SK-N-SH treated with all-trans-retinoic acid at 6 μM for 48 hours (cell line): Measurements from ENCODE around the gene TBL1XR1.

Experiments used
- ATAC-seq: fragments of 200-7000 bp; cut with Tn5 transposase; 3 replicates; pipeline ENCODE4 v1.9.1; 2020; ENCODE audit warnings: mild to moderate bottlenecking, moderate library complexity
- ARNTL ChIP-seq: fragments of 450-650 bp; formaldehyde crosslinking; IDR thresholded peaks from 2 replicates; pipeline ENCODE4 v1.5.0; 2020; ENCODE audit warnings: low read depth, mild to moderate bottlenecking, moderate library complexity, borderline replicate concordance
- BACH2 ChIP-seq: fragments of 250-450 bp; sonication (Bioruptor Pico); IDR thresholded peaks from 2 replicates; pipeline ENCODE4 v1.9.0; 2021; ENCODE audit warnings: mild to moderate bottlenecking, borderline replicate concordance
- CSDC2 ChIP-seq: fragments of 250-450 bp; sonication (Bioruptor Pico); IDR thresholded peaks from 2 replicates; pipeline ENCODE4 v1.5.0; 2020; ENCODE audit warnings: mild to moderate bottlenecking, moderate library complexity
- ESRRG ChIP-seq: fragments of 250-450 bp; sonication (Bioruptor Pico); IDR thresholded peaks from 2 replicates; pipeline ENCODE4 v1.6.1; 2021; ENCODE audit warnings: mild to moderate bottlenecking
- GLIS3 ChIP-seq: fragments of 250-450 bp; sonication (Bioruptor Pico); IDR thresholded peaks from 2 replicates; pipeline ENCODE4 v1.5.0; 2020; ENCODE audit warnings: mild to moderate bottlenecking, moderate library complexity
- ISL1 ChIP-seq: fragments of 250-450 bp; sonication (Bioruptor Pico); IDR thresholded peaks from 2 replicates; pipeline ENCODE4 v2.1.2; 2022; ENCODE audit warnings: mild to moderate bottlenecking, moderate library complexity
- OSR1 ChIP-seq: fragments of 250-450 bp; sonication (Bioruptor Pico); IDR thresholded peaks from 2 replicates; pipeline ENCODE4 v1.8.0; 2022; ENCODE audit warnings: moderate library complexity, mild to moderate bottlenecking, inconsistent platforms
- PPARA ChIP-seq: fragments of 250-450 bp; sonication (Bioruptor Pico); IDR thresholded peaks from 2 replicates; pipeline ENCODE4 v1.5.0; 2020; ENCODE audit warnings: mild to moderate bottlenecking, borderline replicate concordance
- RARB ChIP-seq: fragments of 250-450 bp; sonication (Bioruptor Pico); IDR thresholded peaks from 2 replicates; pipeline ENCODE4 v1.8.0; 2021; ENCODE audit warnings: mild to moderate bottlenecking, moderate library complexity
- SNAI2 ChIP-seq: fragments of 250-450 bp; sonication (Bioruptor Pico); IDR thresholded peaks from 2 replicates; pipeline ENCODE4 v1.5.0; 2020; ENCODE audit warnings: mild to moderate bottlenecking, moderate library complexity
- TCF4 ChIP-seq: fragments of 250-450 bp; sonication (Bioruptor Pico); IDR thresholded peaks from 2 replicates; pipeline ENCODE4 v1.8.0; 2021; ENCODE audit warnings: mild to moderate bottlenecking, moderate library complexity, borderline replicate concordance
- TOX ChIP-seq: fragments of 250-450 bp; sonication (Bioruptor Pico); IDR thresholded peaks from 2 replicates; pipeline ENCODE4 v1.8.0; 2021; ENCODE audit warnings: mild to moderate bottlenecking, moderate library complexity, borderline replicate concordance
- ZC3H10 ChIP-seq: fragments of 250-450 bp; sonication (Bioruptor Pico); IDR thresholded peaks from 2 replicates; pipeline ENCODE4 v1.5.1; 2021; ENCODE audit warnings: mild to moderate bottlenecking, moderate library complexity
- ZFP3 ChIP-seq: fragments of 250-450 bp; sonication (Bioruptor Pico); IDR thresholded peaks from 2 replicates; pipeline ENCODE4 v1.5.0; 2020; ENCODE audit warnings: mild to moderate bottlenecking, moderate library complexity
- ZFP30 ChIP-seq: fragments of 450-650 bp; formaldehyde crosslinking; IDR thresholded peaks from 2 replicates; pipeline ENCODE4 v1.5.0; 2022; ENCODE audit warnings: mild to moderate bottlenecking, moderate library complexity
- ZNF565 ChIP-seq: fragments of 450-650 bp; formaldehyde crosslinking; conservative IDR thresholded peaks from 2 replicates; pipeline ENCODE4 v1.5.0; 2020; ENCODE audit warnings: low read depth, mild to moderate bottlenecking, moderate library complexity
- ZNF70 ChIP-seq: fragments of 450-650 bp; formaldehyde crosslinking; IDR thresholded peaks from 2 replicates; pipeline ENCODE4 v1.5.0; 2020; ENCODE audit warnings: mild to moderate bottlenecking, moderate library complexity
- ZNF8 ChIP-seq: fragments of 450-650 bp; formaldehyde crosslinking; IDR thresholded peaks from 2 replicates; pipeline ENCODE4 v1.5.0; 2020; ENCODE audit warnings: mild to moderate bottlenecking, moderate library complexity
- TF ChIP-seq, protein P1 (sequence below): fragments of 250-450 bp; sonication (Bioruptor Pico); IDR thresholded peaks from 2 replicates; pipeline ENCODE4 v1.8.0; 2020; ENCODE audit warnings: mild to moderate bottlenecking, moderate library complexity, borderline replicate concordance
- TF ChIP-seq, protein P2 (sequence below): fragments of 250-450 bp; sonication (Bioruptor Pico); IDR thresholded peaks from 2 replicates; pipeline ENCODE4 v1.5.1; 2021; ENCODE audit warnings: mild to moderate bottlenecking, moderate library complexity
- TF ChIP-seq, protein P3 (sequence below): fragments of 250-450 bp; sonication (Bioruptor Pico); IDR thresholded peaks from 2 replicates; pipeline ENCODE4 v1.8.0; 2021; ENCODE audit warnings: low read depth, mild to moderate bottlenecking, moderate library complexity, borderline replicate concordance
- TF ChIP-seq, protein P4 (sequence below): fragments of 250-450 bp; sonication (Bioruptor Pico); IDR thresholded peaks from 2 replicates; pipeline ENCODE4 v1.5.1; 2020; ENCODE audit warnings: low read depth, mild to moderate bottlenecking, moderate library complexity
- TF ChIP-seq, protein P5 (sequence below): fragments of 250-450 bp; sonication (Bioruptor Pico); IDR thresholded peaks from 2 replicates; pipeline ENCODE4 v1.5.0; 2020; ENCODE audit warnings: mild to moderate bottlenecking, moderate library complexity

The TBL1XR1 gene

DNA sequence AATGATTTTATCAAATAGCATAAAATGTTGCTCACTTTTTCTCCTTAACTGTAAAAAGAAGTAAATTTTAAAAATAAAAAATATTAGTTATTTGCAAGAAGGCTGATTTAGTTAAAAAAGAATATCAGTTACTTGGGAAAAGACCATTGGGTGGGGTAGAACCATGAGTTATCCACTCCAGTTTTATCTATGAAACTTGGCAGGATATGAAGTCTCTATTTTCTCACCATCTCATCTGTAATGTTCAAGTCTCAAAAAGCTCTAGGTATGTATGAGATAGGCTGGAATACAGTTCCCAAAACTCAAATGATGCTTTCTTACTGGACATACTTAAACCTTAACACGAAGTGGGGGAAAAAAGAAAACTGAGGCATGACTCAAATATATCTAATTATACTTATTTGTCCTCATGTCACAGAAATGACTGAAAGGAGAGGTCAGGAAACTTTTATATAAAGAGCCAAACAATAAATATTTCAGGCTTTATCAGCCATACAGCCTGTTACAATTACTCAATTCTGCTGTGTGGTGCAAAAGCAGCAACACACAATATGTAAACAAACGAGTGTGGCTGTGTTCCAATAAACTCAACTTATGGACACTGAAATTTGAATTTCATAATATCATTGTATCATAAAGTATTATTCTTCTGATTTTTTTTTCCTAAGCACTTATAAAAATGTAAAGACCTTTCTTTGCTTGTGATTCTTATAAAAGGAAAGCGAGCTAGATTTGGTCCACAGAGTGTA lies 131.8 kb downstream of the TBL1XR1 start:
- TF ChIP-seq, protein P1, sequence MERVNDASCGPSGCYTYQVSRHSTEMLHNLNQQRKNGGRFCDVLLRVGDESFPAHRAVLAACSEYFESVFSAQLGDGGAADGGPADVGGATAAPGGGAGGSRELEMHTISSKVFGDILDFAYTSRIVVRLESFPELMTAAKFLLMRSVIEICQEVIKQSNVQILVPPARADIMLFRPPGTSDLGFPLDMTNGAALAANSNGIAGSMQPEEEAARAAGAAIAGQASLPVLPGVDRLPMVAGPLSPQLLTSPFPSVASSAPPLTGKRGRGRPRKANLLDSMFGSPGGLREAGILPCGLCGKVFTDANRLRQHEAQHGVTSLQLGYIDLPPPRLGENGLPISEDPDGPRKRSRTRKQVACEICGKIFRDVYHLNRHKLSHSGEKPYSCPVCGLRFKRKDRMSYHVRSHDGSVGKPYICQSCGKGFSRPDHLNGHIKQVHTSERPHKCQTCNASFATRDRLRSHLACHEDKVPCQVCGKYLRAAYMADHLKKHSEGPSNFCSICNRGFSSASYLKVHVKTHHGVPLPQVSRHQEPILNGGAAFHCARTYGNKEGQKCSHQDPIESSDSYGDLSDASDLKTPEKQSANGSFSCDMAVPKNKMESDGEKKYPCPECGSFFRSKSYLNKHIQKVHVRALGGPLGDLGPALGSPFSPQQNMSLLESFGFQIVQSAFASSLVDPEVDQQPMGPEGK (CRISPR knock-in tag), result no peak
- TF ChIP-seq RARB (CRISPR knock-in tag) (no peak), TOX (CRISPR knock-in tag) (no peak), ESRRG (CRISPR knock-in tag) (no peak), ISL1 (CRISPR knock-in tag) (no peak), ZC3H10 (no peak), PPARA (CRISPR knock-in tag) (no peak)
- ATAC-seq, result no peak

DNA sequence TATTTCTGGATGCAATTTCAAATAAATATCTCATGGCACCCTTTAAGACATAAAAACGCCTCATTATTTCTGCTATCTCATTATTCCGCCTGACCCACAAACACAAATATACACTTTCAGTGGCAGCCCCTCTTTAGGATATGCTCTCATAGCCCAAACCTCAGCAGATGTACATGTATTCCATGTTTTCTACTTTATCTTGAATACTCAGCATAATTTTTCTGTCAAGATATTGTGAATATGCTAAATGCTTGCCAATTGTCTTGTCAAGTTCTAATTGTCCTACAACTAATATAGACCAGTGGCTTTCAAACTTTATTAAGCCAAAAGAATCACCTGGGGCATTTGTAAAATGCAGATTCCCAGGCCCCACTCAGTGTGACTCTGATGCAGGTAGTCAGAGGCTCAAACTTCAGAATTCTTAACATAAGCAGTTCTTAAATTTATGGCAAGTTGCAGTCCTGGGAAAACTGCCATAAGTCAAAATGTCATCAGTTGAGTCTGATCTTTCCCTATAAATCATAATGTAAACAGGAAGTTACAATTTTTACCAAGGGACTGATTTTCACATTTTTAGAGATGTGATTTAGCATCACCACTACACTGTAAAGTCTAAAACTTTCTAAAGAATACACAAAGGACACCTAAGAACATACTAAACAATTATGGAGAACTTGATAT lies 135.1 kb downstream of the TBL1XR1 start:
- TF ChIP-seq RARB (CRISPR knock-in tag) (no peak), ZNF8 (CRISPR knock-in tag) (no peak), ZFP30 (CRISPR knock-in tag) (no peak), GLIS3 (CRISPR knock-in tag) (no peak), ZNF565 (CRISPR knock-in tag) (no peak), ISL1 (CRISPR knock-in tag) (no peak), TCF4 (CRISPR knock-in tag) (no peak), ARNTL (no peak), ESRRG (CRISPR knock-in tag) (no peak), OSR1 (no peak), CSDC2 (CRISPR knock-in tag) (no peak), ZNF70 (CRISPR knock-in tag) (no peak), SNAI2 (CRISPR knock-in tag) (no peak), ZC3H10 (no peak), TOX (CRISPR knock-in tag) (no peak)
- TF ChIP-seq, protein P2, sequence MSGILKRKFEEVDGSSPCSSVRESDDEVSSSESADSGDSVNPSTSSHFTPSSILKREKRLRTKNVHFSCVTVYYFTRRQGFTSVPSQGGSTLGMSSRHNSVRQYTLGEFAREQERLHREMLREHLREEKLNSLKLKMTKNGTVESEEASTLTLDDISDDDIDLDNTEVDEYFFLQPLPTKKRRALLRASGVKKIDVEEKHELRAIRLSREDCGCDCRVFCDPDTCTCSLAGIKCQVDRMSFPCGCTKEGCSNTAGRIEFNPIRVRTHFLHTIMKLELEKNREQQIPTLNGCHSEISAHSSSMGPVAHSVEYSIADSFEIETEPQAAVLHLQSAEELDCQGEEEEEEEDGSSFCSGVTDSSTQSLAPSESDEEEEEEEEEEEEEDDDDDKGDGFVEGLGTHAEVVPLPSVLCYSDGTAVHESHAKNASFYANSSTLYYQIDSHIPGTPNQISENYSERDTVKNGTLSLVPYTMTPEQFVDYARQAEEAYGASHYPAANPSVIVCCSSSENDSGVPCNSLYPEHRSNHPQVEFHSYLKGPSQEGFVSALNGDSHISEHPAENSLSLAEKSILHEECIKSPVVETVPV (CRISPR knock-in tag), result no peak
- TF ChIP-seq, protein P3, sequence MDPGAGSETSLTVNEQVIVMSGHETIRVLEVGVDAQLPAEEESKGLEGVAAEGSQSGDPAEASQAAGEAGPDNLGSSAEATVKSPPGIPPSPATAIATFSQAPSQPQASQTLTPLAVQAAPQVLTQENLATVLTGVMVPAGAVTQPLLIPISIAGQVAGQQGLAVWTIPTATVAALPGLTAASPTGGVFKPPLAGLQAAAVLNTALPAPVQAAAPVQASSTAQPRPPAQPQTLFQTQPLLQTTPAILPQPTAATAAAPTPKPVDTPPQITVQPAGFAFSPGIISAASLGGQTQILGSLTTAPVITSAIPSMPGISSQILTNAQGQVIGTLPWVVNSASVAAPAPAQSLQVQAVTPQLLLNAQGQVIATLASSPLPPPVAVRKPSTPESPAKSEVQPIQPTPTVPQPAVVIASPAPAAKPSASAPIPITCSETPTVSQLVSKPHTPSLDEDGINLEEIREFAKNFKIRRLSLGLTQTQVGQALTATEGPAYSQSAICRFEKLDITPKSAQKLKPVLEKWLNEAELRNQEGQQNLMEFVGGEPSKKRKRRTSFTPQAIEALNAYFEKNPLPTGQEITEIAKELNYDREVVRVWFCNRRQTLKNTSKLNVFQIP, result no peak

DNA sequence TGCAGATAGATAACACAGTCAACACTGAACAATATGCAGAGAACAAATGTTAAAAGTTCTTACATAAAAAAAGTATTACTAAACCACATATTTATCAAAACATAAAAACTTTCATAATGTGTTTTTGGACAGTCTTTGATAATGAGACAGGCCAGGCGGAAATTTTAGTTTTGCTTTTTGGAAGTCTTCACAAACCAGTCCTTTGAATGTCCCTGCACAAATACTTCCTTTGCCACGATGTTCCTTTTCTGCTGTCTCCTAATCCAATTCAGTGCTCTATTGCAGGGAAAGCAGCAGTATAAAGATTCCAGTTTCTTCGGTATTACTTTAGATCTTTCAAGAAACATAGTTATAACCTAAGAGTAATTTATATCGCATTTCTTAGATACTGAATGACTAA lies 135.9 kb downstream of the TBL1XR1 start:
- no peak for TF ChIP-seq OSR1
- no peak for TF ChIP-seq TOX (CRISPR knock-in tag)
- peak; percentile 34; the same call in 1 of the 2 replicates for TF ChIP-seq ZFP30 (CRISPR knock-in tag)
- no peak for TF ChIP-seq ZC3H10
- TF ChIP-seq ZFP3 (CRISPR knock-in tag), result no peak
- ATAC-seq, result no peak

More for the DNA sequence above, 135.1 kb downstream of the TBL1XR1 start:
- ATAC-seq, result no peak

DNA sequence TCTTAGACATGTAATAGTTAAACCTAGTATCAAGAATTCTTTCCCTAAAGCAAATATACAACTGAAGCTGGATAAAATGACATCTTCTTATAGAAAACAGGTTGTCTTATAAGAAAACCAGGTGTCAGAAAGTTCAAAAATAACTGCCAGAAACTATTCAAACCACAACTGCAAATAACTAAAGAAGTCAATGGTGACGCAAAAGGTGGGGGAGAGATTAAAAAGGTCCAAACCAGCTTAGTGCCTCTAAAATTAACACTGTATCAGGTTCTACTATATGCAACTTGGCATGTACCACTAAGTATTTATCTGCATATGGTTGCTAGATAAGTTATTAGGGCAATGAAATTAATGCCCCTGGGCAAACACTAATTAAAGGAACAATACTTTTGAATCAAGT lies 136.8 kb downstream of the TBL1XR1 start:
- ATAC-seq, result no peak
- TF ChIP-seq, protein P4, sequence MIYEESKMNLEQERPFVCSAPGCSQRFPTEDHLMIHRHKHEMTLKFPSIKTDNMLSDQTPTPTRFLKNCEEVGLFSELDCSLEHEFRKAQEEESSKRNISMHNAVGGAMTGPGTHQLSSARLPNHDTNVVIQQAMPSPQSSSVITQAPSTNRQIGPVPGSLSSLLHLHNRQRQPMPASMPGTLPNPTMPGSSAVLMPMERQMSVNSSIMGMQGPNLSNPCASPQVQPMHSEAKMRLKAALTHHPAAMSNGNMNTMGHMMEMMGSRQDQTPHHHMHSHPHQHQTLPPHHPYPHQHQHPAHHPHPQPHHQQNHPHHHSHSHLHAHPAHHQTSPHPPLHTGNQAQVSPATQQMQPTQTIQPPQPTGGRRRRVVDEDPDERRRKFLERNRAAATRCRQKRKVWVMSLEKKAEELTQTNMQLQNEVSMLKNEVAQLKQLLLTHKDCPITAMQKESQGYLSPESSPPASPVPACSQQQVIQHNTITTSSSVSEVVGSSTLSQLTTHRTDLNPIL (CRISPR knock-in tag), result no peak
- no peak for TF ChIP-seq TCF4 (CRISPR knock-in tag)
- TF ChIP-seq CSDC2 (CRISPR knock-in tag), result no peak
- no peak for TF ChIP-seq PPARA (CRISPR knock-in tag)
- TF ChIP-seq ISL1 (CRISPR knock-in tag), result no peak
- TF ChIP-seq ARNTL, result no peak
- TF ChIP-seq ESRRG (CRISPR knock-in tag), result no peak
- no peak for TF ChIP-seq ZNF70 (CRISPR knock-in tag)
- TF ChIP-seq, protein P1 (CRISPR knock-in tag), result no peak
- TF ChIP-seq, protein P5, sequence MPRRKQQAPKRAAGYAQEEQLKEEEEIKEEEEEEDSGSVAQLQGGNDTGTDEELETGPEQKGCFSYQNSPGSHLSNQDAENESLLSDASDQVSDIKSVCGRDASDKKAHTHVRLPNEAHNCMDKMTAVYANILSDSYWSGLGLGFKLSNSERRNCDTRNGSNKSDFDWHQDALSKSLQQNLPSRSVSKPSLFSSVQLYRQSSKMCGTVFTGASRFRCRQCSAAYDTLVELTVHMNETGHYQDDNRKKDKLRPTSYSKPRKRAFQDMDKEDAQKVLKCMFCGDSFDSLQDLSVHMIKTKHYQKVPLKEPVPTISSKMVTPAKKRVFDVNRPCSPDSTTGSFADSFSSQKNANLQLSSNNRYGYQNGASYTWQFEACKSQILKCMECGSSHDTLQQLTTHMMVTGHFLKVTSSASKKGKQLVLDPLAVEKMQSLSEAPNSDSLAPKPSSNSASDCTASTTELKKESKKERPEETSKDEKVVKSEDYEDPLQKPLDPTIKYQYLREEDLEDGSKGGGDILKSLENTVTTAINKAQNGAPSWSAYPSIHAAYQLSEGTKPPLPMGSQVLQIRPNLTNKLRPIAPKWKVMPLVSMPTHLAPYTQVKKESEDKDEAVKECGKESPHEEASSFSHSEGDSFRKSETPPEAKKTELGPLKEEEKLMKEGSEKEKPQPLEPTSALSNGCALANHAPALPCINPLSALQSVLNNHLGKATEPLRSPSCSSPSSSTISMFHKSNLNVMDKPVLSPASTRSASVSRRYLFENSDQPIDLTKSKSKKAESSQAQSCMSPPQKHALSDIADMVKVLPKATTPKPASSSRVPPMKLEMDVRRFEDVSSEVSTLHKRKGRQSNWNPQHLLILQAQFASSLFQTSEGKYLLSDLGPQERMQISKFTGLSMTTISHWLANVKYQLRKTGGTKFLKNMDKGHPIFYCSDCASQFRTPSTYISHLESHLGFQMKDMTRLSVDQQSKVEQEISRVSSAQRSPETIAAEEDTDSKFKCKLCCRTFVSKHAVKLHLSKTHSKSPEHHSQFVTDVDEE, result no peak
- no peak for TF ChIP-seq ZNF8 (CRISPR knock-in tag)
- no peak for TF ChIP-seq BACH2
- no peak for TF ChIP-seq ZC3H10
- TF ChIP-seq GLIS3 (CRISPR knock-in tag), result no peak
